RWPE2 (cell line): ENCODE data around the gene MAPK6.

Experiments used
- ATAC-seq: fragments of 200-7000 bp; cut with Tn5 transposase; 3 replicates; pipeline ENCODE4 v1.9.1; 2021; ENCODE audit warnings: low read depth
- DNase-seq: peaks from one replicate; pipeline ENCODE4 v3.0.0-alpha.2; 2020; ENCODE audit warnings: low spot score
- H3K27ac ChIP-seq: fragments of 450-650 bp; 2 replicates; pipeline ENCODE4 v1.5.1; 2017; ENCODE audit warnings: mild to moderate bottlenecking; ENCODE audit not compliant: poor library complexity, severe bottlenecking
- H3K27me3 ChIP-seq: fragments of 250-450 bp; sonication (Bioruptor Pico); 2 replicates; pipeline ENCODE4 v1.5.1; 2021; ENCODE audit warnings: mild to moderate bottlenecking, moderate library complexity; ENCODE audit not compliant: insufficient read depth, poor library complexity, severe bottlenecking
- H3K36me3 ChIP-seq: fragments of 250-450 bp; sonication (Bioruptor Pico); 2 replicates; pipeline ENCODE4 v1.5.1; 2020; ENCODE audit warnings: low read depth, mild to moderate bottlenecking, moderate library complexity
- H3K4me1 ChIP-seq: fragments of 250-450 bp; sonication (Bioruptor Pico); 2 replicates; pipeline ENCODE4 v1.5.1; 2021; ENCODE audit warnings: mild to moderate bottlenecking, moderate library complexity; ENCODE audit not compliant: insufficient read depth, poor library complexity, severe bottlenecking
- H3K4me3 ChIP-seq: fragments of 250-450 bp; sonication (Bioruptor Pico); 2 replicates; pipeline ENCODE4 v1.5.1; 2021; ENCODE audit warnings: mild to moderate bottlenecking, moderate library complexity; ENCODE audit not compliant: severe bottlenecking
- H3K9me3 ChIP-seq: fragments of 250-450 bp; sonication (Bioruptor Pico); 2 replicates; pipeline ENCODE4 v1.5.1; 2021; ENCODE audit warnings: mild to moderate bottlenecking, moderate library complexity; ENCODE audit not compliant: severe bottlenecking
- TF ChIP-seq, protein P1 (sequence below): fragments of 450-650 bp; IDR thresholded peaks from one replicate; pipeline ENCODE4 v1.5.1; 2017; ENCODE audit warnings: mild to moderate bottlenecking, moderate library complexity; ENCODE audit not compliant: poor library complexity, severe bottlenecking

The MAPK6 gene

DNA sequence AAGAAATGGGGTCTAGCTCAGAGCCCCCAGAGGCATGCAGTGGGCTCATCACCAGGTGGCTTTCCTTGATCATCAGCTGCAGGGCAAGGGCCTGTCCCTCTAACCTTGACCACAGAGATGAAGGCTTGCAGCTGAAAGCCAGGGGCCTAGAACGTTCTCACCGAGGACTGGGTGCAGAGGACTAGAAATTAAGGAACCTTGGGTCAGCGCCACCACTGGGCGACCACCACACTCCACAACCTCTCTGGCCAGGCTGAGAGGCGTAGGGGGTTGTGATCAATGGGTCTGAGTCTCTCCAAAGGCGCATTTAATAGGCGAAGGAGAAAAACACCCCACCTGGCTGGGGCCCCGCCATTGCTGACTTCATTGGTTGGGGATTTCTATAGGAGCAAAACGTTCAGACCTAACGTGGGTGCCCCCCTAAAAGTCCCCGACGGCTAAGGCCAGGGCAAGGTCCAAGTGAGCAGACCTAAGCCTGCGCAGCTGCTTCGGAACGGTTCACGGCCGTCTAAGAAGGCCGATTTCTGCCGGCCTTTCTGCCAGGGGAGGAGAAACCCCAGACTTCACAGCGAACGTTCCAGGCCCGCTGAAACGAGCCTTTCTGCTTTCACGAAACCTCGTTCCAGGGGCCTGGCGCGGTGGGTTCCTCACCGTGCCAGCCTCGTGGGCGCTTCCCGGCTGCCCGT is 92.6 kb downstream of the MAPK6 start:
- TF ChIP-seq, protein P1, sequence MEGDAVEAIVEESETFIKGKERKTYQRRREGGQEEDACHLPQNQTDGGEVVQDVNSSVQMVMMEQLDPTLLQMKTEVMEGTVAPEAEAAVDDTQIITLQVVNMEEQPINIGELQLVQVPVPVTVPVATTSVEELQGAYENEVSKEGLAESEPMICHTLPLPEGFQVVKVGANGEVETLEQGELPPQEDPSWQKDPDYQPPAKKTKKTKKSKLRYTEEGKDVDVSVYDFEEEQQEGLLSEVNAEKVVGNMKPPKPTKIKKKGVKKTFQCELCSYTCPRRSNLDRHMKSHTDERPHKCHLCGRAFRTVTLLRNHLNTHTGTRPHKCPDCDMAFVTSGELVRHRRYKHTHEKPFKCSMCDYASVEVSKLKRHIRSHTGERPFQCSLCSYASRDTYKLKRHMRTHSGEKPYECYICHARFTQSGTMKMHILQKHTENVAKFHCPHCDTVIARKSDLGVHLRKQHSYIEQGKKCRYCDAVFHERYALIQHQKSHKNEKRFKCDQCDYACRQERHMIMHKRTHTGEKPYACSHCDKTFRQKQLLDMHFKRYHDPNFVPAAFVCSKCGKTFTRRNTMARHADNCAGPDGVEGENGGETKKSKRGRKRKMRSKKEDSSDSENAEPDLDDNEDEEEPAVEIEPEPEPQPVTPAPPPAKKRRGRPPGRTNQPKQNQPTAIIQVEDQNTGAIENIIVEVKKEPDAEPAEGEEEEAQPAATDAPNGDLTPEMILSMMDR: no peak
- Histone ChIP-seq H3K27ac (no peak overlapping the region), H3K4me3 (no peak overlapping the region)

DNA sequence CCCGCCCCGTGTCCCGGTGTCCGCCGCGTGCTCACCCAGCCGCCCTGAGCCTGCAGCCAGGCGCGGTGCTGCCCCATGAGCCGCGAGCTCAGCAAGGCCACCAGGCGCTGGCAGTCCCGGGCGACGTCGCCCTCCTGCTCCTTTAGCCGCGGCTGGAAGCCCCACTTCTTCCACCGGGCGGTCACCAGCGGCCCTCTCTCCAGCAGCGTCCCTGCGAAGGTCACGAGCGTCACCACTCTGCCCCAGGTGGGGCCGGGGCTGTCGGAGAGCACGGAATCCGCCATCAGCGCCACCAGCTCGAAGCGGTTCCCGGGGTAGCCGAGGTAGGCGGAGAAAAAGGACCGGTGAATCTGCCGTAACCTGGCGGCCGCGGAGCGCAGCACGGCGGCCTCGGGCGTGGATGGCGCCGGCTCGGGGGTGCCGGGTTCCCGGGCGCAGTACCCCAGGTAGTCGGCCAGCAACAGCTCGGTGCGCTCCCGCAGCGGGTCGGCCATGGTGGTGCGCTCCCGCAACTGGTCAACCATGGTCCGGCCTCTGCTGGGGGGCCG is 93.3 kb downstream of the MAPK6 start:
- Histone ChIP-seq H3K4me1 (no peaks in the 10 kb centered on the region), H3K36me3 (no peaks in the 10 kb centered on the region), H3K27me3 (no peaks in the 10 kb centered on the region), H3K4me3 (no peak overlapping the region), H3K9me3 (no peaks in the 10 kb centered on the region), H3K27ac (no peak overlapping the region)
- ATAC-seq (no peak), DNase-seq (no peak)
- TF ChIP-seq, protein P1: no peak

More for the DNA sequence above, 92.6 kb downstream of the MAPK6 start:
- H3K36me3 ChIP-seq: no peaks in the 10 kb centered on the region
- H3K4me1 ChIP-seq: no peaks in the 10 kb centered on the region
- ATAC-seq (no peak), DNase-seq (no peak)
- H3K27me3 ChIP-seq: no peaks in the 10 kb centered on the region
- no peaks in the 10 kb centered on the region for H3K9me3 ChIP-seq

DNA sequence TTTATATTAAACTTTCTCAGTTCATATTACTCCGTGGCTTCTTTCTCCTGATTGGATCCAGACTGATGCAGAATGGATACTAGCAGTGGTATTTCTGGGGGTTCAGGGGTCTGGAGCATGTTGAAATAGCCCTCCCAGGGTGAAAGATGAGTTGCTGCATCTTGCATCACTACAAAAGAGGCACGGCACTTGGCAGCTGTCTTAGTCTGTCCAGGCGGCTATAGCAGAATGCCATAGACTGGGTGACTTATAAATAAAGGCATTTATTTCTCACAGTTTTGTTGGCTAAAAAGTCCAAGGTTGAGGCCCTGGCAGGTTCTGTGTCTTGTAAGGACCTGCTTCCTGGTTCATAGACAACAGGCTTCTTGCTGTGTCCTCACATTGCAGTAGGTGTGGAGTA is 94.2 kb downstream of the MAPK6 start:
- Histone ChIP-seq H3K27me3 (no peaks in the 10 kb centered on the region), H3K4me3 (no peak overlapping the region), H3K9me3 (no peaks in the 10 kb centered on the region), H3K36me3 (no peaks in the 10 kb centered on the region), H3K4me1 (no peaks in the 10 kb centered on the region), H3K27ac (no peak overlapping the region)
- ATAC-seq (no peak; the same call in 2 of the 3 replicates), DNase-seq (no peak)
- TF ChIP-seq, protein P1: no peak

DNA sequence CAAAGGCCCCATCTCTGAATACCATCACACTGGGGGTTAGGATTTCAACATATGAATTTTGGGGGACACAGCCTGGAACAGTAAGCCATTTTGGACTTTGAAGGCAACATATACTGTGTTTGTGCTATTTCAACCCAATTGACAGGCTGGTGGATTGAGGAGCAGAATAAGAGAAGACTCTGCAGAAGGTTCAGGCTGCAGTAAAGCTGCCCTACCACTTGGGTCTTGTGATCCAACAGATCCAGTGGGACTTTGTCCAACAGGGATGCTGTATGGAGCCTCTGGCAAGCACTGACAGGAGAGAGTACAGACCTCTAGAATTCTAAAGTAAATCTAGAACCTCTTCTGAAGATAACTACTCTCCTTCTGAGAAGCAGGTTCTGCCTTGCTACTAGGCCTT is 94.7 kb downstream of the MAPK6 start:
- no peaks in the 10 kb centered on the region for H3K27me3 ChIP-seq
- no peak overlapping the region for H3K4me3 ChIP-seq
- H3K27ac ChIP-seq: no peak overlapping the region
- H3K4me1 ChIP-seq: no peaks in the 10 kb centered on the region
- ATAC-seq: no peak
- H3K9me3 ChIP-seq: no peaks in the 10 kb centered on the region
- H3K36me3 ChIP-seq: no peaks in the 10 kb centered on the region
- DNase-seq: no peak
- TF ChIP-seq, protein P1: no peak
